Measurements from ENCODE around the gene PHYHD1. TPM values are rescaled to one million over a fixed set of nuclear protein-coding genes. Genes with fewer than 3 reads are reported as not detected.

PHYHD1 gene
- total RNA-seq, 1 donor from 2014 or later: 3.4 TPM

- H3K27me3 Mint-ChIP-seq (ENCODE audit: low read depth): no peaks in the 10 kb centered on the region
Measured at GRCh38 chr9:128884164-128884563, 36.6 kb upstream of the PHYHD1 start.

GRCh38 chr9:128885376-128885775, 35.4 kb upstream of the PHYHD1 start:
- Mint-ChIP-seq H3K36me3 (ENCODE audit: low read depth) (peaks cover 9% of the 10 kb centered on the region), H3K4me1 (ENCODE audit: low read depth) (peaks cover 64% of the 10 kb centered on the region), H3K9me3 (ENCODE audit: low read depth) (no peaks in the 10 kb centered on the region), H3K4me3 (ENCODE audit: unreplicated experiment) (no peak overlapping the region), H3K27ac (ENCODE audit: unreplicated experiment) (no peak overlapping the region), H3K27me3 (ENCODE audit: low read depth) (no peaks in the 10 kb centered on the region)
- DNase-seq (ENCODE audit: low spot score): no peak
- no peak for TF ChIP-seq CTCF (IDR thresholded peaks at IDR 0.05)

More at GRCh38 chr9:128884164-128884563, 36.6 kb upstream of the PHYHD1 start:
- no peaks in the 10 kb centered on the region for H3K9me3 Mint-ChIP-seq (ENCODE audit: low read depth)
- peak overlapping the region; percentile 12 for H3K27ac Mint-ChIP-seq (ENCODE audit: unreplicated experiment)
- DNase-seq (ENCODE audit: low spot score): no peak
- peaks cover 64% of the 10 kb centered on the region for H3K4me1 Mint-ChIP-seq (ENCODE audit: low read depth)
- H3K4me3 Mint-ChIP-seq (ENCODE audit: unreplicated experiment): peak overlapping the region; percentile 36
- H3K36me3 Mint-ChIP-seq (ENCODE audit: low read depth): peaks cover 9% of the 10 kb centered on the region
- no peak for TF ChIP-seq CTCF (IDR thresholded peaks at IDR 0.05)

GRCh38 chr9:128885798-128886197, 35.0 kb upstream of the PHYHD1 start:
- no peak for TF ChIP-seq CTCF (IDR thresholded peaks at IDR 0.05)
- Mint-ChIP-seq H3K36me3 (ENCODE audit: low read depth) (peaks cover 11% of the 10 kb centered on the region), H3K4me3 (ENCODE audit: unreplicated experiment) (no peak overlapping the region), H3K4me1 (ENCODE audit: low read depth) (peaks cover 65% of the 10 kb centered on the region), H3K27ac (ENCODE audit: unreplicated experiment) (no peak overlapping the region), H3K9me3 (ENCODE audit: low read depth) (no peaks in the 10 kb centered on the region), H3K27me3 (ENCODE audit: low read depth) (no peaks in the 10 kb centered on the region)
- no peak for DNase-seq (ENCODE audit: low spot score)

- Mint-ChIP-seq H3K27me3 (ENCODE audit: low read depth) (no peaks in the 10 kb centered on the region), H3K4me3 (ENCODE audit: unreplicated experiment) (no peak overlapping the region), H3K4me1 (ENCODE audit: low read depth) (peaks cover 60% of the 10 kb centered on the region), H3K27ac (ENCODE audit: unreplicated experiment) (peak overlapping the region; percentile 57), H3K36me3 (ENCODE audit: low read depth) (peaks cover 11% of the 10 kb centered on the region), H3K9me3 (ENCODE audit: low read depth) (no peaks in the 10 kb centered on the region)
- no peak for DNase-seq (ENCODE audit: low spot score)
- no peak for TF ChIP-seq CTCF (IDR thresholded peaks at IDR 0.05)
Measured at GRCh38 chr9:128886211-128886891, 34.4 kb upstream of the PHYHD1 start.

- Mint-ChIP-seq H3K4me3 (ENCODE audit: unreplicated experiment) (no peak overlapping the region), H3K27ac (ENCODE audit: unreplicated experiment) (no peak overlapping the region), H3K36me3 (ENCODE audit: low read depth) (peaks cover 11% of the 10 kb centered on the region), H3K9me3 (ENCODE audit: low read depth) (no peaks in the 10 kb centered on the region), H3K27me3 (ENCODE audit: low read depth) (no peaks in the 10 kb centered on the region), H3K4me1 (ENCODE audit: low read depth) (peaks cover 63% of the 10 kb centered on the region)
- TF ChIP-seq CTCF (IDR thresholded peaks at IDR 0.05): no peak
- DNase-seq (ENCODE audit: low spot score): no peak
Measured at GRCh38 chr9:128887049-128887448, 33.7 kb upstream of the PHYHD1 start.
